HG03565 (cell line): Measurements from ENCODE around the gene KIF26A.

ENCODE experiments used
- ATAC-seq: cut with Tn5 transposase; IDR thresholded peaks from one replicate; pipeline ENCODE4 v1.9.1; 2021; ENCODE audit warnings: mild to moderate bottlenecking, moderate library complexity; ENCODE audit not compliant: unreplicated experiment

The KIF26A gene

DNA sequence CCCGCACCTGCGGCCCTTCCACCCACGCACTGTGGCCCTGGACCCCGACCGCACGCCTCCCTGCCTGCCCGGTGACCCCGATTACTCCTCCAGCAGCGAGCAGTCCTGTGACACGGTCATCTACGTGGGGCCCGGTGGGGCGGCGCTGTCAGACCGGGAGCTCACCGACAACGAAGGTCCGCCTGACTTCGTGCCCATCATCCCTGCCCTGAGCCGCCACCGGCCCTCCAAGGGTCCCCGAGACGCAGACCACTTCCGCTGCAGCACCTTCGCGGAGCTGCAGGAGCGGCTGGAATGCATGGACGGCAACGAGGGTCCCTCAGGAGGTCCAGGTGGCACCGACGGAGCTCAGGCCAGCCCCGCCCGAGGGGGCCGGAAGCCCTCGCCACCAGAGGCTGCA is 36.7 kb downstream of the KIF26A start:
- no peak for ATAC-seq

- ATAC-seq: no peak
These were observed 37.4 kb downstream of the KIF26A start for GRCh38 chr14:104175811-104176210.

DNA sequence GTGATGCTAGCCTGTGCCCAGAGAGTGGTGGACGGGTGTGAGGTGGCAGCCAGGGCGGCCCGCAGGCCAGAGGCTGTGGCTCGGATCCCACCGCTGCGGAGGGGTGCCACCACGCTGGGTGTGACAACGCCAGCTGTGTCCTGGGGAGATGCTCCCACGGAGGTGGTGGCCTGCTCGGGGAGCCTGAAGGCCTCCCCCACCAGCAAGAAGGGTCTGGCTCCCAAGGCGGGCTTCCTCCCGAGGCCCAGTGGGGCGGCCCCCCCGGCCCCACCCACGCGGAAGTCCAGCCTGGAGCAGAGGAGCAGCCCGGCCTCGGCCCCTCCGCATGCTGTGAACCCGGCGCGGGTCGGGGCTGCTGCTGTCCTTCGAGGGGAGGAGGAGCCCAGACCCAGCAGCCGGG is 38.2 kb downstream of the KIF26A start:
- no peak for ATAC-seq

- ATAC-seq: no peak
These were observed 39.0 kb downstream of the KIF26A start for GRCh38 chr14:104177411-104177810.

- no peak for ATAC-seq
These were observed 39.9 kb downstream of the KIF26A start for GRCh38 chr14:104178279-104178678.

- no peak for ATAC-seq
These were observed 40.7 kb downstream of the KIF26A start for GRCh38 chr14:104179126-104179525.

GRCh38 chr14:104179564-104180129 is 41.3 kb downstream of the KIF26A start:
- ATAC-seq: no peak

- no peak for ATAC-seq
These were observed 42.3 kb downstream of the KIF26A start for GRCh38 chr14:104180561-104181165.

DNA sequence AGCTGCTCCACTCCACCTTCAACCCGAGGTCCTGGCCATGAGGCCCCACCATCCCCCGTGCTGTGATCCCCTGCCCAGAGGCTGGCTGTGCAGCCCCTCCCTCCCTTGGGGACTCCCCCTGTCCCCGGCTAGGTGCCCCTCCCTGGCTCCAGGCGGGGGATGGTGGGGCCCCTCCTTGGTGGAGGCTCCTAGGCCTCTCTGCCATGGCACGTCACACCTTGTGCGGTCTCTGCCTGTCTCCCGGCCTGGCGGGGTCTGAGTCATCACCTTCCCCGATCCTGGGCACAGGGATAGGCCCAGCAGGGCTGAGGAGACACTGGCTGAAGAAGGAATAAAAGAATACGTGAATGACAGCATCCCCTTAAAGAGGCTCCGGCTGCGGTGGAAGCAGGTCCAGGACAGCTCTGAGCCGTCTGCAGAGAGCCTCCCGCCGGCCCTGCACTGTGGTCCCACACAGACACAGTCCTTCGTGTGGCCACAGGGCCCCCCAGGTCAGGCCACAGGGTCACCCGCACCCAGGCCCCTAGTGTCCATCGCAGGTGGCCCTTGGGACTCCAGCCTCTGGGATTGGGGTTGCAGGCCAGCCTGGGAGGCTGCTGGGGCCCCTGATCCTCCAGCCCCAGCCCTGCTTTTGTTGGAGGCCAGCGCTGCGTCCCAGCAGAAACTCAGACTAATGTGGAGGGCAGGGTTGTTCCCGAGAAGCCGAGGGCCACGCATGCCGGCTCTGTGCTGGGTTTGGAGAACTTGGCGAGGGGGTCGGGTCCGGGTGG is 43.6 kb downstream of the KIF26A start:
- no peak for ATAC-seq

- ATAC-seq: no peak
These were observed 44.6 kb downstream of the KIF26A start for GRCh38 chr14:104182857-104183425.

GRCh38 chr14:104183796-104184195 is 45.4 kb downstream of the KIF26A start:
- ATAC-seq: no peak

GRCh38 chr14:104184506-104184905 is 46.1 kb downstream of the KIF26A start:
- ATAC-seq: no peak

DNA sequence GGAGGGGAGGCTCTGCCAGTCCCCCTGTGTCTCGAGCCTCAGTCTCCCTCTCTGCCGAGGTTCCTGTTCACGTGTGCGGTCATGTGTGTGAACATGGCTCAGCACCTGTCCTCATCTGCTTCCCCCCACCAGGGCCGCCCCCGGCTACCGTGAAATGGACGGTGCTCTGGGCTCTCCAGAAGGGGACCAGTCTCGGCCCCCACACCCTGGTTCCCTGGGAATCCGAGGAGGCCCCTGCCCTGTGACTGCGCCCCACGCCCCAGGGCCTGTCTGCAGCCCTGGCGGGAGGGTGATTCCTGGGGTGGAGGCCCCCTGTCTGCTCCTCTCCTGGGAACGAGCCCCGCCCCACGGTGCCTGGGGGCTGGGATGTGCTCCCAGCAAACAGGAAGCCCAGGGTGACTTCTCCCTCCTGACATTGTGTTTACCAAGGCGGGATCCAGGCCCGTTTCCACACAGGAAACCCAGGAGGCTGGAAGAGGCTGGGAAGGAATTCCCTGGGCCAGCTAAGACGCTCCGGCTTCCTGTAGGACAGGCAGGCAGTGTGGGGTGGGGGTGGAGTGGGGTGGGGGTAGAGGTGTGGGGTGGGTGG is 46.6 kb downstream of the KIF26A start:
- no peak for ATAC-seq

- no peak for ATAC-seq
These were observed 47.6 kb downstream of the KIF26A start for GRCh38 chr14:104185916-104186495.

- no peak for ATAC-seq
These were observed 48.2 kb downstream of the KIF26A start for GRCh38 chr14:104186575-104186974.

GRCh38 chr14:104187121-104187889 is 48.9 kb downstream of the KIF26A start:
- no peak for ATAC-seq

DNA sequence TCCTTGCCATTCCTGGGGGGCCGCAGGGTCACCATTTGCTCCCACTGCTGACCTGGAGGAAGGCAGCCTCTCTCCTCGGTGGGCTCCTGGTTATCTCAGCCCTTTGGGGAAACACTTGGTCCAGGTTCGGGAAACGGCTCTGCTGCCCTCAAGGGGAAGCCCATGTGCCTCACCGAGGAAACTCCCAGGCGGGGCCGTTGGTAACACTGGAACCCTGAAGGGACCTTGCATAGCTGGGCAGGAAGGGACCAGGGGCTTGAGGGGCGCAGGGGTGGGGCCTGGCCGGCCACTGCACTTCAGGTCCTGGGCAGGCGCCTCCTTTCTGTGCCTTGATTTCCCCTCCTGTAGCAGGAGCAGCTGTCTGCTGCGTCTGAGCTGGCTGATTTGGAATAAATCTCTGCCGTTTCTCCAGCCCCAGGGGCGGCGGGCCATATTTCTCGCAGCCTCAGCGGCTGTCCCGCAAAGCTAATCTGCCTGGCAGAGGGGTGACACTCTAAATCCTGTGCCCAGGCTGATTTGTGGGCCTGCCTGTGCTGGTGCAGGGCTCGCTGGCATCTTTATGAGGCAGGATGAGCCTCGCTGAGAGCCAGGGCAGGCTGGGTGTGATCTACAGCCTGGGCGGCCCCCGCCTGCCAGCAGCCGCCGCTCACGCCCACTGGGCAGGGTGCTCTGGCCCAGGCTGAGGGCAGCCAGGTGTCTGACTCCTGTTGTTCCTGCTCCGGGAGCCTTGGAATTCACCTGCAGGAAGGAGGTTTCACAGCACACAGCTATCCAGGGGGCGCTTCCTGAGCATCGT is 49.7 kb downstream of the KIF26A start:
- no peak for ATAC-seq

DNA sequence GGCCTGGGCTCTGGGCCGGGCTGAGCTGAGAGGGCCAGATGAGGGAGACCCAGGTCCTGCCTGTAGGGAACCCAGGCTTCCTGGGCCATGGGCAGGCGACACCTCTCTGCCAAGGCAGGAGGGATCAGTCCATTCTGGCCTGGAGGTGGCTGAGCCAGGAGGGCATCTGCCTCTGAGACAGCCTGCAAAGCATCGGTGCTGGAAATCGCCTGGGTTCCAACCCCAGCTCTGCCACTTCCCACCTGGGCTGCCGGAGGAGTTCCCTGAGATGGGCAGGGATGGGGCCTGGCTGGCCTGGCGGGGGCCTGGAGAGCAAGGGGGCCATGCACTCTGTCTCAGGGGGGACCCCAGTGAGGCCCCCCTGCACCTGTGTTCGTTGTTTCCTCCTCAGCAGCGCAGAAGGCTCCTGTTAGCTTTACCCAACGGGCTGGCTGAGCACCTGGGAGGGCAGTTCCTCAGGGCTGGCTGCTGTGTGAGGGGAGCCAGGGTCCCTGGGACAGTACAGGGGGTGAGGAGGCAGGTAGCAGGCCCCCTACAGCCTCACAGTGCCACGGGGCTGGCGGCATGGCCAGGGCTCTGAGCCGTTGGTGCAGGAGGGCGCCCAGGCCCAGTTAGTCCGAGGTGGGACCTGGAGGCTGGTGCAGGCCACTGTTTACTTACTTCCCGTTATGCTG is 50.5 kb downstream of the KIF26A start:
- ATAC-seq: no peak
